HG03442 (cell line): Measurements from ENCODE around the gene DST.

Experiments used
- ATAC-seq: cut with Tn5 transposase; IDR thresholded peaks from one replicate; pipeline ENCODE4 v1.9.1; 2021; ENCODE audit warnings: mild to moderate bottlenecking, moderate library complexity; ENCODE audit not compliant: unreplicated experiment

Gene DST

GRCh38 chr6:56642366-56643261 lies at the start of gene DST:
Gene DST, minus strand, starts transcription at chr6:56642889.
- ATAC-seq: no peak

DNA sequence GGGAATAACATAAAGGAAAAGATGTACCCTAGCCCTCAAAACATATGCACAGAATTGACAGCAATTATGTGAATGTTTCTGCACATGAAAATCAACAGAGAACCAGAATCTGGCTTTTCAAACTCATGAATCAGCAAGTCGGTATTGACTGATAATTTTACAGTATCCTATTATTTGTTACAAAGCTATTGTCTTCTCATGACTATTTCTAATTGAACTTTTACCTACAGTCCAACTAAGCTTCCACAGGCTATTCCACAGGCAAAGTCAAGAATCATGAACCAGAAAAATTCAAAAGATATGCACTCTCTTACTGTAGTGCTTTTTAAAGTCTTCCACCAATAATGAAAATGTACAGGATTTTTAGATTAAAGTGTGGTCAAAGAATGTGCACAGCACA lies 49.1 kb upstream of the DST start:
- no peak for ATAC-seq

GRCh38 chr6:56691286-56691595 lies 48.6 kb upstream of the DST start:
- ATAC-seq: no peak

DNA sequence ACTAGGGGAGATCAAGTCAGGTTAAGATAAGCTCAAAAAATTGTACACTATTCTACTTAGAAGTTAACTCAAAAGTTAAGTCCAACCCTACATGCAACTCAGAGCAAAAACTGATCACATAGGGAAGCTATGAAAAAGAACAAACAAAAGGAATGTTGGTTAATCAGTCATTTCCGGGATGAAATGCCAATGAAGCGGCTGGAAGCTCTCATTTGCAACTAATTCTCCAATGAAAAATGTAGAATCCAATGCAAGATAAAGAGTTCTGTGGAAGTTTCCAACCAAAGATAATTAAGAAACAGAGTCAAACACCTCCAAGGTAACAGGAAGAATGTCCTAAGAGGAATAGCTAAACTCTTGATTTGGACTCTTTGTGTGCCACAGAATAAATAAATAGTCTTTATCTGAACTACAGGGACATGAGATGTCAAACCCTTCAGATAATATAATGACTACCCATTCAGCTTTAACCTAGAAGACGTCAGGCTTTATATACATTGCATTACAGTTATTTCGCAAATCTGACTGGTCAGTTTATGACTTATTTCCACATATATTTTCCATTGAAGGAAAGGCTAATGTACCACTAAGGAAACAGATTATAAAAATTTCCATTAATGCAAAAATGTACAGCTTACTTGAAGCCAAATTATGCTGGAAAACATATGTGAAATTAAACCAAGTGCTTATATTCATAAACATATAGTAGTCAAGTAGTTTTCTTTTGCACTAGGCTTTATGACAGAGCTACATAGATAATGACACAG lies 48.0 kb upstream of the DST start:
- ATAC-seq: no peak

DNA sequence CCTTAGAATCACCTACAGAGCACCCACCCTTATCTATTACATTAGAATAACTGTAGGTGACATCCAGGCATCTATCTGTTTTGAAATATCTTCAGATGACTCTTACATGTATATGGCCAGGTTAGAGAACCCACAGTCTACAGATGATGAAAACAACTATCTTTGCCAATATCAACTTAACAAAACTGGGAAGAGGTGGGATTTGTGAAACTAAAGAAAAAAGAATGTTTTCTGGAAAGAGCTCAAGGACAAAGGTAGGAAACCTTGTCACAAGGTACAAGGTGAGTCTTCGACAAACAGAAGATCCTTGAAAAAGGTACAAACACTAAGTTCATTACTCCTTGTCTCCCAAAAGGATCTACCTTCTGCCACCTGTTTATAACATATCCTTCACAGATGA lies 47.0 kb upstream of the DST start:
- ATAC-seq: no peak

- peak; percentile 75 for ATAC-seq
Measured at GRCh38 chr6:56689114-56689513, 46.4 kb upstream of the DST start.

- ATAC-seq: no peak
Measured at GRCh38 chr6:56688521-56688920, 45.8 kb upstream of the DST start.

GRCh38 chr6:56687551-56687950 lies 44.9 kb upstream of the DST start:
- no peak for ATAC-seq

DNA sequence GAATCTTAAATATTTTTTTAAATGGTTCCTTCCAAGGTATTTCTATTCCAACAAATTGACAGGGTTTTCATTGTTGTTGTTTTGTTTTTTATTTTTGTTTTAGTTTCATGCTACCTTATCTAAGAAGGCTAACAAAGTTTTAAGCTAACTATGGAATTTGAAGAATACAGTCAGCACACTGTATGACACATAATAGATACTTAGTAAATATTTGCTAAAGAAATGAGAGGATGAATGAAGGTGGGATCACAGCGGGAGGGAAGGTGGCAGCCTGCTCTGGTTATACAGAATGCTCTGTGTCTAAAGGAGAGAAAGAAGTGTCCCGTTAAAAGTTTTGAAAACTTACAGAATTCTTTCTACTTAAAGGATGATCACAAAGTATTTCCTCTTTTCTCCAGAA lies 43.7 kb upstream of the DST start:
- no peak for ATAC-seq

GRCh38 chr6:56685994-56686393 lies 43.3 kb upstream of the DST start:
- no peak for ATAC-seq

DNA sequence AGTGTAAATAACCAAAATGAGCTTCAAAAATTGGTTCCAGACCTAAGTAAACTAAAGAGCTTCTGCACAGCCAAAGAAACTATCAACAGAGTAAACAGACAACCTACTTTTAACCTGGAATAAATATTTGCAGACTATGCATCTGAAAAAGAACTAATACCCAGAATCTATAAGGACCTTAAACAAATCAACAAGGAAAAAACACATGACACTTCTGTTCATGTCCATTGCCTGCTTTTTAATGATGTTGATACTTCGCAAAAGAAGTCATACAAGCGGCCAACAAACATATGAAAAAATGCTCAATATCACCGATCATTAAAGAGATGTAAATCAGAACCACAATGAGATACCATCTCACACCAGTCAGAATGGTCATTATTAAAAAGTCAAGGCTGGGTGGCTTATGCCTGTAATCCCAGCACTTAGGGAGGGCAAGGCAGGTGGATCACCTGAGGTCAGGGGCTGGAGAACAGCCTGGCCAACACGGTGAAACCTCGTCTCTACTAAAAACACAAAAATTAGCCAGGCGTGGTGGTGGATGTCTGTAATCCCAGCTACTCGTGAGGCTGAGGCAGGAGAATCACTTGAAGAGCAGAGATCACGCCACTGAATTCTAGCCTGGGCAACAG lies 42.5 kb upstream of the DST start:
- no peak for ATAC-seq

DNA sequence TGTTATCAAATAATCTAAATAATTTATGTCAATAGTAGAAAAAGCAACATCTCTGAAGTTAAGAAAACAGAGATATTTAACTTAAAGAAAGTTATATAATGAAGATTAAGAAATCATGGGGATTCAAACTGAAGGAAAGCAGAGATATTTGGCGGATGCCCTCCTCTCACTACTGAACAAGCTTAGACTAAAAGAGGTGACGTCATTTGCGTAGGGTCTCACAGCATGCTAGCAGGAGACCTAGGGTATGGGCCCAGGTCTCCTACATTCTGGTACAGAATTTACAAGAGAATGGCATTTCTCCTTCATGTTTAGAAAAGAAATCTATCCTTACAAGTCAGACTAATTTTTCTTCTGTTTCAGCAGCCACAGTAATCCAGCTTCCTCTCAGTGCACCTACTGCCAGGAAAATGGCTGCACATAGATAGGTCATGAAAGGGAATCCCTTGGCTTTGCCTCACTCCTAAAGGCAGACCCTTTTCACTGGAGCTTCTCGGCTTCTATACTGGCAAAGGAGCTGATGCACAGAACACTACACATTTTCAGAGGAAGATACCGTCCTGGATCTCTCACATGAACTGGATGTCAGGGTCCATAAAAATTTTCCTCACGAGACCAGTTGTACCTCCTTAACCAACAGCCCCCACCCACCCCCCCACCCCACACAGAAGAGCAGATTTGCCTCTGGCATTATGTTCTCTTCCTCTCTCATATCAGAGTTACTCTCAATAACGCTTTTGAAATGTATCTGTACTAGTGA lies 41.8 kb upstream of the DST start:
- no peak for ATAC-seq

DNA sequence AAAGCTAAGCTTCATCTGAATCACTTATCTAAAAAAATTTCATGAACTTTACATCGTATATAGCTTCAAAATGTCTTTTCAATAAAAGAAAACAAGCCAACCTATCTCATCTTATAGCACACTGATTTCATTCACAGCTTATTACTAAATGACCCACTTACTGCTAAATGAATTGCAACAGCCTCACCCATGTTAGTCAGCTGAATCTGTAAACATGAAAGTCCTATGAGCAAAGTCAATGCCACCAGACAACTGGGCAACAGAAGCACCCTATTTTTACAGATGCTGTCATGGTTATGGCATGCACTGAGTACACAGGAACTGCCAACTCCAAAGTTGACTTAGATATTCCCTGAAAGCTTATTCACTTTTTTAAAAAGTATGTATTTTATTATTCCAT lies 41.2 kb upstream of the DST start:
- no peak for ATAC-seq

- ATAC-seq: no peak
Measured at GRCh38 chr6:56682635-56683034, 39.9 kb upstream of the DST start.

GRCh38 chr6:56677559-56677958 lies 34.9 kb upstream of the DST start:
- ATAC-seq: no peak

- no peak for ATAC-seq
Measured at GRCh38 chr6:56671651-56672461, 29.2 kb upstream of the DST start.

- no peak for ATAC-seq
Measured at GRCh38 chr6:56671160-56671559, 28.5 kb upstream of the DST start.

GRCh38 chr6:56669041-56669440 lies 26.4 kb upstream of the DST start:
- no peak for ATAC-seq

- ATAC-seq: no peak
Measured at GRCh38 chr6:56668158-56668557, 25.5 kb upstream of the DST start.

DNA sequence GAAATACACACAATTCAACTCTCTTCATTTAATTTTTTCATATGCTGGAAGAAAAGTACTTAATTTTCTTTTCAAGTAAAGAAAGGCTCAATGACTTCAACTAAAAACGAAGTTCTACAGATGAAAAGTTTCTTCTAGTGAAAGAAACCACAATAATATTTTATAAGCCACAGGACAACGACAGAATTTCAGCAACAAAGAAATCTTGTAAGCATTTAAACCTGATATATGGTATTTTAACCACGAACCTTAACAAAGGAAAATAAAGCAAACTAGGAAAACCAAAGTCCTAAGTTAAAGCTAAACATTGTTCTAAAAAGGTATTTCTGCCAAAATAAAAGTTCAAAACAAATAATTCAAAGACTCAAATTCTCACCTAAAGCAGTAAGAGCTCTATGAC lies 24.6 kb upstream of the DST start:
- no peak for ATAC-seq
